ENCODE results near the gene CNTD1. TPM values are rescaled to one million over a fixed set of nuclear protein-coding genes. Genes with fewer than 3 reads are reported as not detected.

The CNTD1 gene
- total RNA-seq, 4 donors from 2014 or later: not detected

GRCh38 chr17:42754782-42755181 lies 43.9 kb upstream of the CNTD1 start:
- peak in 2 of 3 donors; percentile 39 to 62 for DNase-seq
- Histone ChIP-seq H3K9me3 (peaks cover 0 to 4% (median 0%) of the 10 kb centered on the region in 4 donors), H3K4me1 (peaks cover 0 to 6% (median 0%) of the 10 kb centered on the region in 4 donors), H3K27ac (no peak overlapping the region), H3K4me3 (no peak overlapping the region), H3K36me3 (no peaks in the 10 kb centered on the region), H3K27me3 (no peaks in the 10 kb centered on the region)
- TF ChIP-seq POLR2A (IDR thresholded peaks at IDR 0.05) (no peak), CTCF (IDR thresholded peaks at IDR 0.05) (no peak)

- no peak for DNase-seq
- Histone ChIP-seq H3K9me3 (no peaks in the 10 kb centered on the region), H3K4me3 (peak overlapping the region in 3 of 4 donors; percentile 52 to 61 (median 60)), H3K27me3 (peaks cover 0 to 8% of the 10 kb centered on the region in 2 donors), H3K27ac (peak overlapping the region in 1 of 4 donors; percentile 40), H3K36me3 (no peaks in the 10 kb centered on the region), H3K4me1 (peaks cover 0 to 16% (median 8%) of the 10 kb centered on the region in 4 donors)
- TF ChIP-seq POLR2A (IDR thresholded peaks at IDR 0.05): no peak
- TF ChIP-seq CTCF (IDR thresholded peaks at IDR 0.05): no peak
Observed at GRCh38 chr17:42759982-42760651, 38.5 kb upstream of the CNTD1 start.

- Histone ChIP-seq H3K4me1 (peaks cover 0 to 16% (median 8%) of the 10 kb centered on the region in 4 donors), H3K9me3 (no peaks in the 10 kb centered on the region), H3K36me3 (no peaks in the 10 kb centered on the region), H3K27me3 (peaks cover 0 to 8% of the 10 kb centered on the region in 2 donors), H3K4me3 (peak within 1 kb of the TSS; percentile 40 to 61 (median 56)), H3K27ac (peak within 1 kb of the TSS in 3 of 4 donors; percentile 29 to 60 (median 40))
- TF ChIP-seq CTCF (IDR thresholded peaks at IDR 0.05) (no peak), POLR2A (IDR thresholded peaks at IDR 0.05) (no peak)
- no peak for DNase-seq
Observed at GRCh38 chr17:42760652-42761581, 37.7 kb upstream of the CNTD1 start, which contains the start of gene RAMP2. Gene RAMP2 (plus strand): TSS chr17:42761227. CDS start chr17:42761262, 35 bp downstream.

- H3K4me3 ChIP-seq: peak overlapping the region; percentile 40 to 61 (median 56)
- no peaks in the 10 kb centered on the region for H3K36me3 ChIP-seq
- H3K4me1 ChIP-seq: peaks cover 0 to 16% (median 8%) of the 10 kb centered on the region in 4 donors
- TF ChIP-seq POLR2A (IDR thresholded peaks at IDR 0.05) (no peak), CTCF (IDR thresholded peaks at IDR 0.05) (no peak)
- peaks cover 0 to 8% of the 10 kb centered on the region in 2 donors for H3K27me3 ChIP-seq
- peak overlapping the region in 3 of 4 donors; percentile 29 to 60 (median 40) for H3K27ac ChIP-seq
- DNase-seq: no peak
- H3K9me3 ChIP-seq: no peaks in the 10 kb centered on the region
Observed at GRCh38 chr17:42761638-42762037, 37.0 kb upstream of the CNTD1 start.

GRCh38 chr17:42766124-42766523 lies 32.5 kb upstream of the CNTD1 start:
- peaks cover 0 to 6% (median 4%) of the 10 kb centered on the region in 4 donors for H3K4me1 ChIP-seq
- no peaks in the 10 kb centered on the region for H3K36me3 ChIP-seq
- TF ChIP-seq CTCF (IDR thresholded peaks at IDR 0.05) (no peak), POLR2A (IDR thresholded peaks at IDR 0.05) (no peak)
- no peak for DNase-seq
- no peak overlapping the region for H3K27ac ChIP-seq
- H3K27me3 ChIP-seq: no peaks in the 10 kb centered on the region
- H3K9me3 ChIP-seq: no peaks in the 10 kb centered on the region
- H3K4me3 ChIP-seq: no peak overlapping the region
